Adrenal gland (tissue), 12 donors: ENCODE data around the gene TANC1. TPM values are rescaled to one million over a fixed set of nuclear protein-coding genes. Genes with fewer than 3 reads are reported as not detected.

Experiments used
- DNase-seq, 7 donors: peaks; one replicate each; pipeline ENCODE4 v3.0.0-alpha.2; 2019 to 2020
- H3K27ac ChIP-seq, 5 donors: fragments of 200-600 bp; sonication (generic) in 4 of 5; 1 replicate in 3 of 5; 2 replicates in 2 of 5; pipeline versions ENCODE4 v1.5.1 to v1.8.0; 2016 to 2020; ENCODE audit warnings: mild to moderate bottlenecking in 1 of 5
- H3K27me3 ChIP-seq: fragments of 200-600 bp; 2 replicates; pipeline ENCODE4 v1.8.0; 2021
- H3K36me3 ChIP-seq, 2 donors: fragments of 200-600 bp; replicated peaks in 1 of 2; 1 replicate in 1 of 2; 2 replicates in 1 of 2; pipeline versions ENCODE4 v1.5.1 to v1.8.0; 2018 to 2022
- H3K4me1 ChIP-seq, 2 donors: fragments of 200-600 bp; replicated peaks in 1 of 2; 1 replicate in 1 of 2; 2 replicates in 1 of 2; pipeline versions ENCODE4 v1.5.1 to v1.8.0; 2018 to 2021
- H3K4me3 ChIP-seq, 4 donors: fragments of 200-600 bp; sonication (generic) in 3 of 4; one replicate each; pipeline ENCODE4 v1.5.1; 2016 to 2018
- H3K9me3 ChIP-seq, 3 donors: fragments of 200-600 bp; sonication (generic) in 1 of 3; replicated peaks in 1 of 3; 1 replicate in 2 of 3; 2 replicates in 1 of 3; pipeline versions ENCODE4 v1.5.1 to v1.8.0; 2016 to 2021
- POLR2A ChIP-seq, 2 donors: fragments of 450-650 bp; IDR thresholded peaks; one replicate each; pipeline ENCODE4 v1.6.1; 2017; ENCODE audit warnings: antibody characterized with exemption in 2 of 2, mild to moderate bottlenecking in 2 of 2, moderate library complexity in 1 of 2
- WGBS, 4 donors: extraction: QIAGEN DNeasy Blood & Tissue Kit in 2 of 4; methylation state at CpG; one replicate each; pipeline versions ENCODE4 v1.1.5 to v1.1.7; 2013 to 2017; 5-methylcytosine and 5-hydroxymethylcytosine counted together
- intact Hi-C, 2 donors: fragments of 100-400 bp; cut with DNase I; formaldehyde crosslinking; loops; one replicate each; pipeline versions ENCODE4 v1.14.1 to v1.15.0; 2022 to 2023
- polyA plus RNA-seq, 3 donors: library from polyadenylated mRNA; stranded (reverse); fragments of 200-250 nt in 2 of 3; fragments of 350-450 nt in 1 of 3; fragmentation: Illumina TruSeq in 1 of 3; extraction: RNeasy Lipid Tissue Mini Kit (QIAGEN cat#74804) in 1 of 3; gene quantifications; one replicate each; pipeline ENCODE4 v1.2.3, GENCODE V29; 2013 to 2014
- total RNA-seq, 9 donors: library from RNA; depleted of rRNA in 4 of 9; stranded (reverse); fragments of >200 nt in 4 of 9; fragments of 120-200 nt in 1 of 9; fragmentation: NEBNext Ultra II Directional in 1 of 9; extraction: Animal tissue kit (Norgen Biotek cat#: 25700) in 1 of 9; gene quantifications; one replicate each; pipeline versions ENCODE4 v1.1.0 to v1.2.4, GENCODE V29; 2013 to 2023
- TF ChIP-seq, protein P1 (sequence below), 6 experiments: fragments of 450-650 bp in 4 of 6; fragments of 200-600 bp in 2 of 6; sonication (generic) in 1 of 6; IDR thresholded peaks; 1 replicate in 5 of 6; 2 replicates in 1 of 6; pipeline versions ENCODE4 v1.5.1 to v1.8.0; 2016 to 2021; ENCODE audit warnings: antibody characterized with exemption in 6 of 6, mild to moderate bottlenecking in 2 of 6, moderate library complexity in 1 of 6
- donor health status: healthy with polysubstance abuse.
- donor health status: Bipolar disorder and iron deficiency.
- donor health status: DM: yes; HTN: yes; CAD: no.
- donor health status: DM: no; HTN: no; CAD: no.
- donor health status: DM: no; HTN: no; CAD: no.
- donor health status: DM: yes; HTN: yes; CAD: no.

The TANC1 gene
- total and polyA plus RNA-seq, 12 donors: 14.1 to 53.3 (median 24.8) TPM

- H3K4me1 ChIP-seq: no peaks in the 10 kb centered on the region
- DNase-seq: no peak
- TF ChIP-seq, protein P1, sequence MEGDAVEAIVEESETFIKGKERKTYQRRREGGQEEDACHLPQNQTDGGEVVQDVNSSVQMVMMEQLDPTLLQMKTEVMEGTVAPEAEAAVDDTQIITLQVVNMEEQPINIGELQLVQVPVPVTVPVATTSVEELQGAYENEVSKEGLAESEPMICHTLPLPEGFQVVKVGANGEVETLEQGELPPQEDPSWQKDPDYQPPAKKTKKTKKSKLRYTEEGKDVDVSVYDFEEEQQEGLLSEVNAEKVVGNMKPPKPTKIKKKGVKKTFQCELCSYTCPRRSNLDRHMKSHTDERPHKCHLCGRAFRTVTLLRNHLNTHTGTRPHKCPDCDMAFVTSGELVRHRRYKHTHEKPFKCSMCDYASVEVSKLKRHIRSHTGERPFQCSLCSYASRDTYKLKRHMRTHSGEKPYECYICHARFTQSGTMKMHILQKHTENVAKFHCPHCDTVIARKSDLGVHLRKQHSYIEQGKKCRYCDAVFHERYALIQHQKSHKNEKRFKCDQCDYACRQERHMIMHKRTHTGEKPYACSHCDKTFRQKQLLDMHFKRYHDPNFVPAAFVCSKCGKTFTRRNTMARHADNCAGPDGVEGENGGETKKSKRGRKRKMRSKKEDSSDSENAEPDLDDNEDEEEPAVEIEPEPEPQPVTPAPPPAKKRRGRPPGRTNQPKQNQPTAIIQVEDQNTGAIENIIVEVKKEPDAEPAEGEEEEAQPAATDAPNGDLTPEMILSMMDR (IDR thresholded peaks at IDR 0.05): no peak
- no peak for TF ChIP-seq POLR2A (IDR thresholded peaks at IDR 0.05)
- H3K27me3 ChIP-seq: no peaks in the 10 kb centered on the region
- H3K36me3 ChIP-seq: peaks cover 0 to 47% of the 10 kb centered on the region in 2 donors
- H3K27ac ChIP-seq: no peak overlapping the region
- 88 to 95% (median 95%) methylated on average over 4 of the region's 4 CpGs for WGBS, 4 donors
- no peak overlapping the region for H3K4me3 ChIP-seq
- H3K9me3 ChIP-seq: no peaks in the 10 kb centered on the region
- intact Hi-C loops: no loop called here
Observed at GRCh38 chr2:159193791-159194190, 225.4 kb downstream of the TANC1 start.

DNA sequence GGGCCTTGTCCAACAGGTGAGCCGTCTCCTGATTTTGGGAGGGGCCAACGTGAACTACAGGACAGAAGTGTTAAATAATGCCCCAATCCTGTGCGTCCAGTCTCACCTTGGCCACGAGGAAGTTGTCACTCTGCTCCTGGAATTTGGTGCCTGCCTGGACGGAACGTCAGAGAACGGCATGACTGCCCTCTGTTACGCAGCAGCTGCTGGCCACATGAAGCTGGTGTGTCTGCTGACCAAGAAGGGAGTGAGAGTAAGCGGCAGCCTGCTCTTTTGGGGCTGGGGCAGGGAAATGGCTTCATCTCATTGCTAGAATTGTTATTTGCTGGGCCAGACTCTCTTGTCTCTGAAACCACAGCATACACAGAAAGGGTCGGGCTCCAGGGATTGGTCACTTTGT is 225.8 kb downstream of the TANC1 start:
- no peak overlapping the region for H3K27ac ChIP-seq
- intact Hi-C loops: no loop called here
- H3K36me3 ChIP-seq: peaks cover 0 to 49% of the 10 kb centered on the region in 2 donors

DNA sequence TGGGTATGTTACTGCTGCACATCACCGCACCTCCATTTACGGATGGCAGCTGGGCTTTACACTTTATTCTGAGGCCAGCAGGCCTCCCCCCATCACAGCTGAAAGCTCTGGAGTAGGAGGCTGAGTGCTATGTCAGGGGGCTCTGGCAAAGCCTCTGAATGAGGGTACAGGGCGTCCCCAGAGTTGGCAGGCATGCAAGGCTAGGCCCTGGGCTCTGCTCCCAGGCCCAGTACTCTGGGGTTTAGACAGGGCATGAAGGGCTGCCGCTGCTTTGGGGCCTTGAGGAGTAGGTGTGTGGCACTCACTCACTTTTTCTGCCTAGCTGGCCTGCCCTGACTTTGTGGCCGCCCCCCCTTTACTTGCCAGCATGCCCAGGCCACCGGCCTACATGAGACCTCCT is 227.3 kb downstream of the TANC1 start:
- no peaks in the 10 kb centered on the region for H3K9me3 ChIP-seq
- WGBS, 4 donors: 86 to 98% (median 90%) methylated on average over 5 to 6 of the region's 6 CpGs
- TF ChIP-seq POLR2A (IDR thresholded peaks at IDR 0.05): no peak
- TF ChIP-seq, protein P1 (IDR thresholded peaks at IDR 0.05): no peak
- no peak overlapping the region for H3K27ac ChIP-seq
- intact Hi-C loops: no loop called here
- no peaks in the 10 kb centered on the region for H3K27me3 ChIP-seq
- H3K36me3 ChIP-seq: peaks cover 0 to 48% of the 10 kb centered on the region in 2 donors
- no peaks in the 10 kb centered on the region for H3K4me1 ChIP-seq
- H3K4me3 ChIP-seq: no peak overlapping the region
- no peak for DNase-seq

More for the DNA sequence above, 225.8 kb downstream of the TANC1 start:
- no peaks in the 10 kb centered on the region for H3K27me3 ChIP-seq
- no peak overlapping the region for H3K4me3 ChIP-seq
- no peak for DNase-seq
- H3K9me3 ChIP-seq: no peaks in the 10 kb centered on the region
- no peaks in the 10 kb centered on the region for H3K4me1 ChIP-seq
- TF ChIP-seq, protein P1 (IDR thresholded peaks at IDR 0.05): no peak
- no peak for TF ChIP-seq POLR2A (IDR thresholded peaks at IDR 0.05)
- WGBS, 4 donors: 92 to 97% (median 95%) methylated on average over 8 to 10 of the region's 10 CpGs

- Histone ChIP-seq H3K27me3 (no peaks in the 10 kb centered on the region), H3K4me1 (no peaks in the 10 kb centered on the region), H3K27ac (no peak overlapping the region), H3K9me3 (no peaks in the 10 kb centered on the region), H3K36me3 (peaks cover 0 to 48% of the 10 kb centered on the region in 2 donors), H3K4me3 (no peak overlapping the region)
- no peak for TF ChIP-seq POLR2A (IDR thresholded peaks at IDR 0.05)
- TF ChIP-seq, protein P1 (IDR thresholded peaks at IDR 0.05): no peak
- DNase-seq: no peak
- WGBS, 4 donors: 93 to 98% (median 97%) methylated on average over 4 to 14 of the region's 14 CpGs
- intact Hi-C loops: no loop called here
Observed at GRCh38 chr2:159196393-159196925, 228.0 kb downstream of the TANC1 start.
